Lung (tissue), 12 donors: ENCODE data around the gene FCRL6. TPM values are rescaled to one million over a fixed set of nuclear protein-coding genes. Genes with fewer than 3 reads are reported as not detected.

ENCODE experiments used
- ATAC-seq: fragments of 200-7000 bp; cut with Tn5 transposase; one replicate; pipeline ENCODE4 v1.9.1; 2020; ENCODE audit warnings: moderate number of reproducible peaks; ENCODE audit not compliant: insufficient read depth, low FRiP score
- DNase-seq, 3 donors: peaks; one replicate each; pipeline ENCODE4 v3.0.0-alpha.2; 2013 to 2017
- H3K27ac ChIP-seq, 2 donors: one replicate each; pipeline ENCODE4 v1.5.1; 2013; ENCODE audit warnings: mild to moderate bottlenecking in 2 of 2, moderate library complexity in 2 of 2, control low read depth in 1 of 2, inconsistent platforms in 1 of 2, low read depth in 1 of 2, low read length in 1 of 2
- H3K27me3 ChIP-seq, 3 donors: one replicate each; pipeline ENCODE4 v1.5.1; 2013; ENCODE audit warnings: low read length in 2 of 3; ENCODE audit not compliant: control insufficient read depth in 3 of 3, insufficient read depth in 3 of 3
- H3K36me3 ChIP-seq, 4 donors: one replicate each; pipeline ENCODE4 v1.5.1; 2013; ENCODE audit warnings: low read length in 4 of 4, mild to moderate bottlenecking in 1 of 4, moderate library complexity in 1 of 4; ENCODE audit not compliant: control insufficient read depth in 4 of 4, insufficient read depth in 4 of 4
- H3K4me1 ChIP-seq, 5 donors: one replicate each; pipeline ENCODE4 v1.5.1; 2013; ENCODE audit warnings: low read length in 5 of 5, mild to moderate bottlenecking in 2 of 5, moderate library complexity in 1 of 5; ENCODE audit not compliant: control insufficient read depth in 5 of 5, insufficient read depth in 5 of 5
- H3K4me3 ChIP-seq: one replicate; pipeline ENCODE4 v1.5.1; 2013; ENCODE audit warnings: mild to moderate bottlenecking, control low read depth, moderate library complexity
- H3K9ac ChIP-seq, 2 donors: one replicate each; pipeline ENCODE4 v1.5.1; 2013; ENCODE audit warnings: low read length in 2 of 2, control low read depth in 1 of 2; ENCODE audit not compliant: insufficient read depth in 1 of 2
- H3K9me3 ChIP-seq, 4 donors: one replicate each; pipeline ENCODE4 v1.5.1; 2013; ENCODE audit warnings: low read length in 3 of 4, mild to moderate bottlenecking in 1 of 4, moderate library complexity in 1 of 4; ENCODE audit not compliant: control insufficient read depth in 4 of 4, insufficient read depth in 3 of 4
- WGBS, 2 donors: extraction: QIAGEN DNeasy Blood & Tissue Kit; methylation state at CpG; one replicate each; pipeline ENCODE4 v1.1.7; 2013; 5-methylcytosine and 5-hydroxymethylcytosine counted together
- polyA plus RNA-seq, 2 donors: library from polyadenylated mRNA; stranded (reverse); fragments of 200-250 nt; gene quantifications; one replicate each; pipeline ENCODE4 v1.2.1, GENCODE V29; 2013
- total RNA-seq, 2 donors: library from RNA; depleted of rRNA in 1 of 2; stranded (reverse); fragments of >200 nt in 1 of 2; gene quantifications; one replicate each; pipeline ENCODE4 v1.2.1, GENCODE V29; 2014 to 2021
- TF ChIP-seq, protein P1 (sequence below): IDR thresholded peaks from 2 replicates; pipeline ENCODE4 v1.5.1; 2012; ENCODE audit warnings: mild to moderate bottlenecking; ENCODE audit errors: control extremely low read depth, extremely low read depth
- donor health status: control.
- donor health status: control.
- donor health status: Bipolar disorder and iron deficiency.
- donor health status: healthy.
- donor health status: DM: yes; HTN: yes; CAD: no.

Gene FCRL6
- total and polyA plus RNA-seq, 4 donors: 0.55 to 0.82 (median 0.71) TPM

DNA sequence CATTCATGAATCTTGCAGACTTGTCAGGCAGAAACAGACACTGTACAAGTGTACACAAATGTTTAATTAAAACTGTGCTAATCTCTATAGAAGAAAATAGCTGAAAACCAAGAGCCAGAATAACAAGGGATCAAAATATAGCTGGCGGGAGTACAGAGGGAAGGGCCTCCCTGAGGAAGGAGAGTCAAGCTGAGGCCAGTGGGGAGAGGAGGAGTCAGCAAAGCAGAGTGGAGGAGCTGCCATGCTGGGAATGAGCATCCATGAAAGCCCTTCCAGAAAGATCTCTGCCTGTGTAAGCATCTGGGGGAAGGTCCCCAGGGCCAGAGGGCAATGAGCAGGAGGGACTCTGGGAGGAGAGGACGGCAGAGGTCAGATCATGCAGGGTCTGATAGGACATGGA is 39.6 kb downstream of the FCRL6 start:
- Histone ChIP-seq H3K27me3 (no peaks in the 10 kb centered on the region), H3K9ac (no peak overlapping the region), H3K4me3 (no peak overlapping the region), H3K9me3 (no peaks in the 10 kb centered on the region), H3K36me3 (no peaks in the 10 kb centered on the region), H3K27ac (no peak overlapping the region), H3K4me1 (peaks cover 0 to 8% (median 0%) of the 10 kb centered on the region in 5 donors)
- ATAC-seq (no peak), DNase-seq (peak; percentile 40 to 65 (median 65))
- 80 to 87% methylated on average over 2 of the region's 2 CpGs for WGBS, 2 donors
- TF ChIP-seq, protein P1, sequence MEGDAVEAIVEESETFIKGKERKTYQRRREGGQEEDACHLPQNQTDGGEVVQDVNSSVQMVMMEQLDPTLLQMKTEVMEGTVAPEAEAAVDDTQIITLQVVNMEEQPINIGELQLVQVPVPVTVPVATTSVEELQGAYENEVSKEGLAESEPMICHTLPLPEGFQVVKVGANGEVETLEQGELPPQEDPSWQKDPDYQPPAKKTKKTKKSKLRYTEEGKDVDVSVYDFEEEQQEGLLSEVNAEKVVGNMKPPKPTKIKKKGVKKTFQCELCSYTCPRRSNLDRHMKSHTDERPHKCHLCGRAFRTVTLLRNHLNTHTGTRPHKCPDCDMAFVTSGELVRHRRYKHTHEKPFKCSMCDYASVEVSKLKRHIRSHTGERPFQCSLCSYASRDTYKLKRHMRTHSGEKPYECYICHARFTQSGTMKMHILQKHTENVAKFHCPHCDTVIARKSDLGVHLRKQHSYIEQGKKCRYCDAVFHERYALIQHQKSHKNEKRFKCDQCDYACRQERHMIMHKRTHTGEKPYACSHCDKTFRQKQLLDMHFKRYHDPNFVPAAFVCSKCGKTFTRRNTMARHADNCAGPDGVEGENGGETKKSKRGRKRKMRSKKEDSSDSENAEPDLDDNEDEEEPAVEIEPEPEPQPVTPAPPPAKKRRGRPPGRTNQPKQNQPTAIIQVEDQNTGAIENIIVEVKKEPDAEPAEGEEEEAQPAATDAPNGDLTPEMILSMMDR: no peak

DNA sequence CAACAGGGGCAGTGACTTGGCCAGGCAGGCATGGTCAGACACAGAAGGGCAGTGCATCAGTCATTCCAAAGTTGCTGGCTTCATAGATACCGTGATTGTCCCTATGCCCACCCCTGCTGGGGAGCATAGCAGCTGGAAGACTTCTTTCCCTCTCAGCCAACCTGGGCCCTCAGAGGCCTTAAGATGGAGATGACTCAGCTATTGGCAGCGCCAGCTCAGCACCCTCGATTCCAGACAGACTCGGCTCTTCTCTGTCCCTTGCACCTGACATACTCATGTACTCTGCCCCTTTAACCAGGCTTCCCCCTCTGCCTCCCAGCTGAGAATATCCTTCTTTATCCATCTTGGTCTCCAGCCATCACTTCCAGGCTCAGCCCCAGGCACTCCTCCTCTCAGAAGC is 41.3 kb downstream of the FCRL6 start:
- TF ChIP-seq, protein P1: no peak
- Histone ChIP-seq H3K27me3 (no peaks in the 10 kb centered on the region), H3K9me3 (no peaks in the 10 kb centered on the region), H3K4me1 (peaks cover 0 to 8% (median 0%) of the 10 kb centered on the region in 5 donors), H3K27ac (no peak overlapping the region), H3K9ac (no peak overlapping the region), H3K4me3 (no peak overlapping the region), H3K36me3 (no peaks in the 10 kb centered on the region)
- WGBS, 2 donors: 77 to 85% methylated on average over 4 of the region's 4 CpGs
- no peak for DNase-seq
- ATAC-seq: no peak

DNA sequence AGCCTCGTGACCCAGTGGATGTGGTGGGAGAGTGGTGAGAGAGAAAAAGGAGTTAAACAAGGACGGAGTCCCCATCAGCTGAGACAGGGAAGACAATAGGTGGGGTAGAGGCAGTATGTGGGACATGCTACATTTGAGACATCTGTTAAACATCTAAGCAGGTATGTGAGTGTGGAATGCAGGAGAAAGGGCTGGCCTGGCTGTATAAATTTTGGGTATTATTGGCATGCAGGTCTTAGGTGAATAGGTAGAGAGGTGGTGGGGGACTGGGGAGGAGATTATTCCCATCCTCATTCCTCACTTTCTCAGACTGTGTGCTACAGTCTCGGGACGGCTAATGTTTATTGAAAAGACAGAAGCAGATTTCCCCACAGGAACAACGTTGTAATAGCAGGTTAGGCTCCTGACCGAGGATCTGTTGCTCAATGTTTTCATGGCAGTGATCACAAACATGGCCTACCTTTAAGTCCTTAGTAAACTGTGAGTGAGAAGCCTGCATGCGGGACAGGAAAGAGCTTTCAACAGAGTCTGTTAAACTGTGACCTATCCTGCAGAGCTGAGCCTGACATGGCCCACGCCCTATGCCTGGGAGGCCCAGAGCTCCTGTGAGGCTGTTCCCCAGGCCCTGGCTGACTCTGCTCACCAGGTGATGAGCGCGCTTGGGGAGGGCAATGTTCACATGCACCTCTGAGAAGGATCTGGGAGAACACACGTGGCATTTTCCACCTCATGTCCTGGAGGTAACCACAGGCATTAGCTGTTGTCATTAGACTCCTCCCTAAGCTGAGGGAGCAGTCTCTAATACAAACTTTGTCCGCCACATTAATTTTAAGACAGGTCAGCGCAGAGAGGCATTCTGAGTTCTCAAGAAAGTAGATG is 43.8 kb downstream of the FCRL6 start:
- 62 to 74% methylated on average over 13 of the region's 13 CpGs for WGBS, 2 donors
- no peak overlapping the region for H3K9ac ChIP-seq
- no peak overlapping the region for H3K27ac ChIP-seq
- peaks cover 0 to 8% (median 0%) of the 10 kb centered on the region in 5 donors for H3K4me1 ChIP-seq
- no peaks in the 10 kb centered on the region for H3K27me3 ChIP-seq
- H3K9me3 ChIP-seq: no peaks in the 10 kb centered on the region
- H3K4me3 ChIP-seq: no peak overlapping the region
- no peak for ATAC-seq
- no peak for DNase-seq
- TF ChIP-seq, protein P1: no peak
- H3K36me3 ChIP-seq: no peaks in the 10 kb centered on the region
